Peyer's patch (tissue), 4 donors: ENCODE data around the gene COPS9.

Experiments used
- POLR2A ChIP-seq, 2 donors: fragments of 450-650 bp; IDR thresholded peaks; one replicate each; pipeline ENCODE4 v1.5.1; 2017; ENCODE audit warnings: antibody characterized with exemption in 2 of 2, mild to moderate bottlenecking in 2 of 2, moderate library complexity in 2 of 2
- TF ChIP-seq, protein P1 (sequence below), 6 experiments: fragments of 450-650 bp in 4 of 6; fragments of 200-600 bp in 2 of 6; sonication (generic) in 1 of 6; IDR thresholded peaks; one replicate each; pipeline ENCODE4 v1.5.1; 2017 to 2019; ENCODE audit warnings: antibody characterized with exemption in 6 of 6, mild to moderate bottlenecking in 3 of 6, moderate library complexity in 1 of 6

DNA sequence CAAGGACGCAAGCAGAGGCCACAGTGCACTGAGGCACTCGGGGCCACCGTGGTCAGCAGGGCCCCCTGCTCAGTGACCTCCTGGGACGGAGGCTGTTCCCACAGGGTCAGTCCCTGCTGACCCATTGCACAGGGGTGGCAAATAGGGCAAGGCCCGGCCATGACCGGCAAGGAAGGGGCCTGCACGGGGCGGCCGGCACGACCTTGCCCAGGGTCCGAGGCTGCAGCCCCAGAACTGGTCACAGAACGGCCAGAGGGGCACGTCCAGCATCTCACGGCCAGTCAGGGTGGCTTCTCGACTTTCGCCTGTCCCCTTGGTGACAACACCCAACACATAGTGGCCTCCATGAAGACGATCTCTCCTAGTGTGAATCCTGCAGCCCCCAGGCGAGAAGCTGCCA, 31.9 kb upstream of the COPS9 start:
- TF ChIP-seq, protein P1, sequence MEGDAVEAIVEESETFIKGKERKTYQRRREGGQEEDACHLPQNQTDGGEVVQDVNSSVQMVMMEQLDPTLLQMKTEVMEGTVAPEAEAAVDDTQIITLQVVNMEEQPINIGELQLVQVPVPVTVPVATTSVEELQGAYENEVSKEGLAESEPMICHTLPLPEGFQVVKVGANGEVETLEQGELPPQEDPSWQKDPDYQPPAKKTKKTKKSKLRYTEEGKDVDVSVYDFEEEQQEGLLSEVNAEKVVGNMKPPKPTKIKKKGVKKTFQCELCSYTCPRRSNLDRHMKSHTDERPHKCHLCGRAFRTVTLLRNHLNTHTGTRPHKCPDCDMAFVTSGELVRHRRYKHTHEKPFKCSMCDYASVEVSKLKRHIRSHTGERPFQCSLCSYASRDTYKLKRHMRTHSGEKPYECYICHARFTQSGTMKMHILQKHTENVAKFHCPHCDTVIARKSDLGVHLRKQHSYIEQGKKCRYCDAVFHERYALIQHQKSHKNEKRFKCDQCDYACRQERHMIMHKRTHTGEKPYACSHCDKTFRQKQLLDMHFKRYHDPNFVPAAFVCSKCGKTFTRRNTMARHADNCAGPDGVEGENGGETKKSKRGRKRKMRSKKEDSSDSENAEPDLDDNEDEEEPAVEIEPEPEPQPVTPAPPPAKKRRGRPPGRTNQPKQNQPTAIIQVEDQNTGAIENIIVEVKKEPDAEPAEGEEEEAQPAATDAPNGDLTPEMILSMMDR (IDR thresholded peaks at IDR 0.05): no peak
- TF ChIP-seq POLR2A (IDR thresholded peaks at IDR 0.05): no peak
